Measurements from ENCODE around the gene HSPA1L.

The HSPA1L gene

GRCh38 chr6:31776989-31777666, 38.0 kb downstream of the HSPA1L start, which contains the start of gene VWA7:
Gene VWA7, minus strand, starts transcription at chr6:31777328. Its CDS starts 549 bp downstream, at chr6:31776779.
- H3K4me3 ChIP-seq (ENCODE audit: low read depth, low read length): no peak within 1 kb of the TSS
- DNase-seq (ENCODE audit: low read depth): peak; percentile 73
- no peak for TF ChIP-seq CTCF (conservative IDR thresholded peaks at IDR 0.05; ENCODE audit: low read depth, low read length)

GRCh38 chr6:31776485-31776988, 38.5 kb downstream of the HSPA1L start:
- TF ChIP-seq CTCF (conservative IDR thresholded peaks at IDR 0.05; ENCODE audit: low read depth, low read length): no peak
- DNase-seq (ENCODE audit: low read depth): no peak
- H3K4me3 ChIP-seq (ENCODE audit: low read depth, low read length): no peak overlapping the region

GRCh38 chr6:31775633-31776484, 39.2 kb downstream of the HSPA1L start:
- H3K4me3 ChIP-seq (ENCODE audit: low read depth, low read length): no peak overlapping the region
- no peak for TF ChIP-seq CTCF (conservative IDR thresholded peaks at IDR 0.05; ENCODE audit: low read depth, low read length)

GRCh38 chr6:31775184-31775583, 39.9 kb downstream of the HSPA1L start:
- DNase-seq (ENCODE audit: low read depth): no peak
- no peak for TF ChIP-seq CTCF (conservative IDR thresholded peaks at IDR 0.05; ENCODE audit: low read depth, low read length)

More at GRCh38 chr6:31775633-31776484, 39.2 kb downstream of the HSPA1L start:
- no peak for DNase-seq (ENCODE audit: low read depth)

GRCh38 chr6:31771992-31772358, 43.1 kb downstream of the HSPA1L start:
- no peak overlapping the region for H3K4me3 ChIP-seq (ENCODE audit: low read depth, low read length)
- no peak for TF ChIP-seq CTCF (conservative IDR thresholded peaks at IDR 0.05; ENCODE audit: low read depth, low read length)
- no peak for DNase-seq (ENCODE audit: low read depth)

More at GRCh38 chr6:31775184-31775583, 39.9 kb downstream of the HSPA1L start:
- no peak overlapping the region for H3K4me3 ChIP-seq (ENCODE audit: low read depth, low read length)

GRCh38 chr6:31770860-31771259, 44.2 kb downstream of the HSPA1L start:
- H3K4me3 ChIP-seq (ENCODE audit: low read depth, low read length): no peak overlapping the region
- TF ChIP-seq CTCF (conservative IDR thresholded peaks at IDR 0.05; ENCODE audit: low read depth, low read length): no peak
- DNase-seq (ENCODE audit: low read depth): no peak
